Liver (tissue), 9 donors: Measurements from ENCODE around the gene TMEM51. TPM values are rescaled to one million over a fixed set of nuclear protein-coding genes. Genes with fewer than 3 reads are reported as not detected.

ENCODE experiments used
- DNase-seq: peaks from one replicate; pipeline ENCODE4 v3.0.0-alpha.2; 2017; ENCODE audit warnings: low spot score
- H3K27ac ChIP-seq, 2 donors: one replicate each; pipeline ENCODE4 v1.7.0; 2013; ENCODE audit warnings: inconsistent platforms in 2 of 2, low read length in 2 of 2, control low read depth in 1 of 2, low read depth in 1 of 2, mild to moderate bottlenecking in 1 of 2
- H3K27me3 ChIP-seq, 4 donors: one replicate each; pipeline versions ENCODE4 v1.6.1 to v1.7.0; 2013; ENCODE audit warnings: low read length in 3 of 4, inconsistent platforms in 1 of 4, mild to moderate bottlenecking in 1 of 4, moderate library complexity in 1 of 4; ENCODE audit not compliant: control insufficient read depth in 4 of 4, insufficient read depth in 4 of 4
- H3K36me3 ChIP-seq, 4 donors: one replicate each; pipeline versions ENCODE4 v1.6.1 to v1.7.0; 2013; ENCODE audit warnings: low read length in 3 of 4, mild to moderate bottlenecking in 3 of 4, low read depth in 1 of 4, moderate library complexity in 1 of 4; ENCODE audit not compliant: control insufficient read depth in 4 of 4, insufficient read depth in 3 of 4
- H3K4me1 ChIP-seq, 4 donors: one replicate each; pipeline versions ENCODE4 v1.6.1 to v1.7.0; 2013; ENCODE audit warnings: low read length in 3 of 4, mild to moderate bottlenecking in 3 of 4, moderate library complexity in 1 of 4; ENCODE audit not compliant: control insufficient read depth in 4 of 4, insufficient read depth in 4 of 4
- H3K4me3 ChIP-seq, 3 donors: one replicate each; pipeline versions ENCODE4 v1.6.1 to v1.7.0; 2013; ENCODE audit warnings: low read length in 3 of 3, control low read depth in 1 of 3, low read depth in 1 of 3, mild to moderate bottlenecking in 1 of 3
- H3K9ac ChIP-seq, 2 donors: one replicate each; pipeline ENCODE4 v1.7.0; 2013; ENCODE audit warnings: low read length in 2 of 2, mild to moderate bottlenecking in 2 of 2, moderate library complexity in 2 of 2, control low read depth in 1 of 2, low read depth in 1 of 2
- H3K9me3 ChIP-seq, 4 donors: one replicate each; pipeline versions ENCODE4 v1.6.1 to v1.7.0; 2013; ENCODE audit warnings: low read length in 3 of 4; ENCODE audit not compliant: control insufficient read depth in 4 of 4
- EGR1 ChIP-seq, 2 donors: IDR thresholded peaks; 2 replicates each; pipeline ENCODE4 v1.6.1; 2016 to 2018; ENCODE audit warnings: antibody characterized with exemption in 2 of 2, low read depth in 2 of 2
- FOXA1 ChIP-seq: IDR thresholded peaks from 2 replicates; pipeline ENCODE4 v1.6.1; 2016; ENCODE audit warnings: antibody characterized with exemption
- GABPA ChIP-seq, 2 donors: IDR thresholded peaks in 1 of 2; conservative IDR thresholded peaks in 1 of 2; 2 replicates each; pipeline ENCODE4 v1.6.1; 2016; ENCODE audit warnings: antibody characterized with exemption in 2 of 2, mild to moderate bottlenecking in 1 of 2, moderate library complexity in 1 of 2
- HNF4G ChIP-seq: IDR thresholded peaks from 2 replicates; pipeline ENCODE4 v1.6.1; 2016; ENCODE audit warnings: antibody characterized with exemption
- JUND ChIP-seq, 2 donors: IDR thresholded peaks; 2 replicates each; pipeline ENCODE4 v1.6.1; 2016; ENCODE audit warnings: antibody characterized with exemption in 2 of 2
- RAD21 ChIP-seq, 2 donors: IDR thresholded peaks; 2 replicates each; pipeline ENCODE4 v1.6.1; 2016; ENCODE audit warnings: antibody characterized with exemption in 2 of 2, mild to moderate bottlenecking in 2 of 2
- RXRA ChIP-seq, 2 donors: IDR thresholded peaks; 2 replicates each; pipeline ENCODE4 v1.6.1; 2017 to 2018; ENCODE audit warnings: antibody characterized with exemption in 2 of 2, mild to moderate bottlenecking in 1 of 2
- SP1 ChIP-seq: IDR thresholded peaks from 2 replicates; pipeline ENCODE4 v1.6.1; 2018; ENCODE audit warnings: antibody characterized with exemption, mild to moderate bottlenecking
- TAF1 ChIP-seq: conservative IDR thresholded peaks from 2 replicates; pipeline ENCODE4 v1.6.1; 2016; ENCODE audit warnings: antibody characterized with exemption, mild to moderate bottlenecking
- YY1 ChIP-seq: IDR thresholded peaks from 2 replicates; pipeline ENCODE4 v1.6.1; 2016; ENCODE audit warnings: antibody characterized with exemption, mild to moderate bottlenecking
- WGBS: extraction: QIAGEN DNeasy Blood & Tissue Kit; methylation state at CpG from one replicate; pipeline ENCODE4 v1.1.7; 2013; 5-methylcytosine and 5-hydroxymethylcytosine counted together
- polyA plus RNA-seq, 2 donors: library from polyadenylated mRNA; stranded (reverse) in 1 of 2; unstranded in 1 of 2; fragments of 200-250 nt in 1 of 2; fragments of >200 nt in 1 of 2; fragmentation: Nextera tagmentation in 1 of 2; extraction: Ambion mirVana in 1 of 2; gene quantifications; one replicate each; pipeline versions ENCODE4 v1.2.1 to v1.2.3, GENCODE V29; 2013 to 2015
- total RNA-seq, 2 donors: library from RNA; depleted of rRNA; stranded (reverse); fragments of >200 nt; gene quantifications; one replicate each; pipeline ENCODE4 v1.2.3, GENCODE V29; 2014
- TF ChIP-seq, protein P1 (sequence below): fragments of 150-350 bp; IDR thresholded peaks from 2 replicates; pipeline ENCODE4 v1.5.1; 2017; ENCODE audit warnings: improper control_type of control experiment, low read depth, low read length; ENCODE audit not compliant: missing input control
- TF ChIP-seq, protein P2 (sequence below): IDR thresholded peaks from 2 replicates; pipeline ENCODE4 v1.6.1; 2016; ENCODE audit warnings: antibody characterized with exemption
- TF ChIP-seq, protein P3 (sequence below): IDR thresholded peaks from 2 replicates; pipeline ENCODE4 v1.6.1; 2016; ENCODE audit warnings: antibody characterized with exemption, mild to moderate bottlenecking
- TF ChIP-seq, protein P4 (sequence below): IDR thresholded peaks from 2 replicates; pipeline ENCODE4 v1.6.1; 2016; ENCODE audit warnings: antibody characterized with exemption
- TF ChIP-seq, protein P5 (sequence below): IDR thresholded peaks from 2 replicates; pipeline ENCODE4 v1.6.1; 2016; ENCODE audit warnings: antibody characterized with exemption
- donor health status: healthy.
- donor health status: healthy.
- donor health status: healthy.
- donor health status: healthy.
- donor health status: healthy.

TMEM51 gene
- total and polyA plus RNA-seq, 4 donors = 1.3 to 2.7 (median 1.9) TPM

DNA sequence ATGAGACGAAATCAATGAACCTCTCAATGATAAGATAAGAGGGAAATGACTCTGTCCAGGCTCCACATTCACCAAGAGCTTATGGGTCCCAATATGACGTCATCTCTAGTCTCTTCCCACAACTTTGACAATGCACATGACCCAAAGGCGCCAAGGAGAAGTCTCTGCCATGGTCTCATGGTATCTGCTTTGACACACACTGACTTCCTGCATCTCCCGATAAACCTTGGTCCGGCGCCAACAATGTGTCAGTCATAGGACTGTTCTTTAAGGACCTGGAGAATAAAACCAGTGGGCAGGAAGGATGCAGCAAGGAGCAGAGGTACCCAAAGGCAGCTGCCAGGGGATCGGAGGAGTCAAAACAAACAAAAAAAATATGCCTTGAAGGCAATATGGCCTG is 46.9 kb upstream of the TMEM51 start:
- 46% methylated on average over 7 of the region's 7 CpGs for WGBS
- no peak for DNase-seq

DNA sequence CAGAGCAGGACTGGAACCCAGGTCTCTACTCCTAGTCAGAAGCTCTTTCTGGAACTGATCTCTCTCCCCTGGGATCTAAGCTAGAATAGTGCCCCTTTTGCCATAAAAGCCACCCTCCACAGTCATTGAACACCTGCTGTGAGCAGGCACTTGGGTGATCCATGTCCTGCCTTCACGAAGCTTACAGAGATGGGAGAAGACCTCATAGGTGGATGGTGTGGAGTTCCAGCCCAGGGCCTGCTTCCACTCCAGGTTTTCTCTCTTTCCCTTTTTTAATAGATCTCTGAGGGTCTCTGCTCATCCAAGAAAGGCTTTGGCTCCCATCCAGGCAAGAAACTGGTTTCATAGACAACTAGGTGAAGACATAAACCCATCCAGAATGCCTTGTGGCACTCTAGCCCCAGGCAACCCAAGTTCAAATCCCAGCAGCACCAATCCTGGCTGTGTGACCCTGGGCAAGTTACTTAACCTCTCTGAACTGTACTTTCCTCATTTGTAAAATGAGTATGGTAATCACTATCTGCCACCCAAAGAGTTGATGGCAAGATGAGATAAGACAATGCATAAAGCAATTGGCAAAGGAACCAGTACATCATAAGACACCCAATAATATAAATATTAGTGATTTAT is 46.4 kb upstream of the TMEM51 start:
- H3K9ac ChIP-seq = no peak overlapping the region
- H3K36me3 ChIP-seq = no peaks in the 10 kb centered on the region
- H3K27me3 ChIP-seq = peaks cover 0 to 4% (median 0%) of the 10 kb centered on the region in 4 donors
- 82% methylated on average over 1 of the region's 1 CpG for WGBS
- TF ChIP-seq, protein P1, sequence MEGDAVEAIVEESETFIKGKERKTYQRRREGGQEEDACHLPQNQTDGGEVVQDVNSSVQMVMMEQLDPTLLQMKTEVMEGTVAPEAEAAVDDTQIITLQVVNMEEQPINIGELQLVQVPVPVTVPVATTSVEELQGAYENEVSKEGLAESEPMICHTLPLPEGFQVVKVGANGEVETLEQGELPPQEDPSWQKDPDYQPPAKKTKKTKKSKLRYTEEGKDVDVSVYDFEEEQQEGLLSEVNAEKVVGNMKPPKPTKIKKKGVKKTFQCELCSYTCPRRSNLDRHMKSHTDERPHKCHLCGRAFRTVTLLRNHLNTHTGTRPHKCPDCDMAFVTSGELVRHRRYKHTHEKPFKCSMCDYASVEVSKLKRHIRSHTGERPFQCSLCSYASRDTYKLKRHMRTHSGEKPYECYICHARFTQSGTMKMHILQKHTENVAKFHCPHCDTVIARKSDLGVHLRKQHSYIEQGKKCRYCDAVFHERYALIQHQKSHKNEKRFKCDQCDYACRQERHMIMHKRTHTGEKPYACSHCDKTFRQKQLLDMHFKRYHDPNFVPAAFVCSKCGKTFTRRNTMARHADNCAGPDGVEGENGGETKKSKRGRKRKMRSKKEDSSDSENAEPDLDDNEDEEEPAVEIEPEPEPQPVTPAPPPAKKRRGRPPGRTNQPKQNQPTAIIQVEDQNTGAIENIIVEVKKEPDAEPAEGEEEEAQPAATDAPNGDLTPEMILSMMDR = no peak
- TF ChIP-seq RXRA (IDR thresholded peaks at IDR 0.05) = no peak
- TF ChIP-seq, protein P2, sequence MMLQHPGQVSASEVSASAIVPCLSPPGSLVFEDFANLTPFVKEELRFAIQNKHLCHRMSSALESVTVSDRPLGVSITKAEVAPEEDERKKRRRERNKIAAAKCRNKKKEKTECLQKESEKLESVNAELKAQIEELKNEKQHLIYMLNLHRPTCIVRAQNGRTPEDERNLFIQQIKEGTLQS = no peak
- no peak for TF ChIP-seq JUND (IDR thresholded peaks at IDR 0.05)
- TF ChIP-seq YY1 = no peak
- TF ChIP-seq FOXA1 = no peak
- TF ChIP-seq, protein P3, sequence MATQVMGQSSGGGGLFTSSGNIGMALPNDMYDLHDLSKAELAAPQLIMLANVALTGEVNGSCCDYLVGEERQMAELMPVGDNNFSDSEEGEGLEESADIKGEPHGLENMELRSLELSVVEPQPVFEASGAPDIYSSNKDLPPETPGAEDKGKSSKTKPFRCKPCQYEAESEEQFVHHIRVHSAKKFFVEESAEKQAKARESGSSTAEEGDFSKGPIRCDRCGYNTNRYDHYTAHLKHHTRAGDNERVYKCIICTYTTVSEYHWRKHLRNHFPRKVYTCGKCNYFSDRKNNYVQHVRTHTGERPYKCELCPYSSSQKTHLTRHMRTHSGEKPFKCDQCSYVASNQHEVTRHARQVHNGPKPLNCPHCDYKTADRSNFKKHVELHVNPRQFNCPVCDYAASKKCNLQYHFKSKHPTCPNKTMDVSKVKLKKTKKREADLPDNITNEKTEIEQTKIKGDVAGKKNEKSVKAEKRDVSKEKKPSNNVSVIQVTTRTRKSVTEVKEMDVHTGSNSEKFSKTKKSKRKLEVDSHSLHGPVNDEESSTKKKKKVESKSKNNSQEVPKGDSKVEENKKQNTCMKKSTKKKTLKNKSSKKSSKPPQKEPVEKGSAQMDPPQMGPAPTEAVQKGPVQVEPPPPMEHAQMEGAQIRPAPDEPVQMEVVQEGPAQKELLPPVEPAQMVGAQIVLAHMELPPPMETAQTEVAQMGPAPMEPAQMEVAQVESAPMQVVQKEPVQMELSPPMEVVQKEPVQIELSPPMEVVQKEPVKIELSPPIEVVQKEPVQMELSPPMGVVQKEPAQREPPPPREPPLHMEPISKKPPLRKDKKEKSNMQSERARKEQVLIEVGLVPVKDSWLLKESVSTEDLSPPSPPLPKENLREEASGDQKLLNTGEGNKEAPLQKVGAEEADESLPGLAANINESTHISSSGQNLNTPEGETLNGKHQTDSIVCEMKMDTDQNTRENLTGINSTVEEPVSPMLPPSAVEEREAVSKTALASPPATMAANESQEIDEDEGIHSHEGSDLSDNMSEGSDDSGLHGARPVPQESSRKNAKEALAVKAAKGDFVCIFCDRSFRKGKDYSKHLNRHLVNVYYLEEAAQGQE = no peak
- no peak for TF ChIP-seq EGR1 (IDR thresholded peaks at IDR 0.05; ENCODE audit: low read depth in 2 of 2)
- TF ChIP-seq HNF4G = no peak
- TF ChIP-seq GABPA (IDR thresholded peaks at IDR 0.05 in 1 of 2, conservative IDR thresholded peaks at IDR 0.05 in 1 of 2) = no peak
- TF ChIP-seq TAF1 = no peak
- TF ChIP-seq SP1 = no peak
- TF ChIP-seq, protein P4, sequence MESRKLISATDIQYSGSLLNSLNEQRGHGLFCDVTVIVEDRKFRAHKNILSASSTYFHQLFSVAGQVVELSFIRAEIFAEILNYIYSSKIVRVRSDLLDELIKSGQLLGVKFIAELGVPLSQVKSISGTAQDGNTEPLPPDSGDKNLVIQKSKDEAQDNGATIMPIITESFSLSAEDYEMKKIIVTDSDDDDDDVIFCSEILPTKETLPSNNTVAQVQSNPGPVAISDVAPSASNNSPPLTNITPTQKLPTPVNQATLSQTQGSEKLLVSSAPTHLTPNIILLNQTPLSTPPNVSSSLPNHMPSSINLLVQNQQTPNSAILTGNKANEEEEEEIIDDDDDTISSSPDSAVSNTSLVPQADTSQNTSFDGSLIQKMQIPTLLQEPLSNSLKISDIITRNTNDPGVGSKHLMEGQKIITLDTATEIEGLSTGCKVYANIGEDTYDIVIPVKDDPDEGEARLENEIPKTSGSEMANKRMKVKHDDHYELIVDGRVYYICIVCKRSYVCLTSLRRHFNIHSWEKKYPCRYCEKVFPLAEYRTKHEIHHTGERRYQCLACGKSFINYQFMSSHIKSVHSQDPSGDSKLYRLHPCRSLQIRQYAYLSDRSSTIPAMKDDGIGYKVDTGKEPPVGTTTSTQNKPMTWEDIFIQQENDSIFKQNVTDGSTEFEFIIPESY = no peak
- TF ChIP-seq RAD21 (IDR thresholded peaks at IDR 0.05) = no peak
- no peak overlapping the region for H3K4me3 ChIP-seq
- H3K27ac ChIP-seq = no peak overlapping the region
- no peak for DNase-seq
- no peaks in the 10 kb centered on the region for H3K4me1 ChIP-seq
- H3K9me3 ChIP-seq = peaks cover 0 to 2% (median 0%) of the 10 kb centered on the region in 4 donors

More for the DNA sequence above, 46.9 kb upstream of the TMEM51 start:
- Histone ChIP-seq H3K4me1 (no peaks in the 10 kb centered on the region), H3K27ac (no peak overlapping the region), H3K27me3 (peaks cover 0 to 4% (median 0%) of the 10 kb centered on the region in 4 donors), H3K9me3 (peaks cover 0 to 2% (median 0%) of the 10 kb centered on the region in 4 donors), H3K36me3 (no peaks in the 10 kb centered on the region), H3K4me3 (no peak overlapping the region), H3K9ac (no peak overlapping the region)
- TF ChIP-seq, protein P2 = no peak
- no peak for TF ChIP-seq JUND (IDR thresholded peaks at IDR 0.05)
- no peak for TF ChIP-seq RAD21 (IDR thresholded peaks at IDR 0.05)
- TF ChIP-seq, protein P3 = no peak
- no peak for TF ChIP-seq SP1
- TF ChIP-seq, protein P5, sequence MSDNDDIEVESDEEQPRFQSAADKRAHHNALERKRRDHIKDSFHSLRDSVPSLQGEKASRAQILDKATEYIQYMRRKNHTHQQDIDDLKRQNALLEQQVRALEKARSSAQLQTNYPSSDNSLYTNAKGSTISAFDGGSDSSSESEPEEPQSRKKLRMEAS = no peak
